ENCODE measurements around the gene ROBO3.

The ROBO3 gene

GRCh38 chr11:124930799-124931198, 65.6 kb downstream of the ROBO3 start:
- DNase-seq = no peak

Data from NCI-H1105 treated with DMSO at 0.1 percent for 48 hours (cell line).